Epithelial cell of proximal tubule (primary cell): ENCODE data around the gene IL4I1. TPM values are rescaled to one million over a fixed set of nuclear protein-coding genes. Genes with fewer than 3 reads are reported as not detected.

Source experiments
- DNase-seq: peaks from one replicate; pipeline ENCODE4 v3.0.0-alpha.2; 2011; ENCODE audit warnings: low read depth
- H3K4me3 ChIP-seq: 2 replicates; pipeline ENCODE4 v1.5.1; 2011; ENCODE audit warnings: low read depth, mild to moderate bottlenecking, low read length
- CTCF ChIP-seq: conservative IDR thresholded peaks from 2 replicates; pipeline ENCODE4 v1.5.1; 2012; ENCODE audit warnings: low read depth, mild to moderate bottlenecking, low read length
- total RNA-seq: library from RNA; depleted of rRNA; stranded (reverse); fragments of >200 nt; gene quantifications from 2 replicates; pipeline ENCODE4 v1.2.3, GENCODE V29; 2015

Gene IL4I1
- total RNA-seq, 1 donor from 2014 or later = 9.5 TPM

DNA sequence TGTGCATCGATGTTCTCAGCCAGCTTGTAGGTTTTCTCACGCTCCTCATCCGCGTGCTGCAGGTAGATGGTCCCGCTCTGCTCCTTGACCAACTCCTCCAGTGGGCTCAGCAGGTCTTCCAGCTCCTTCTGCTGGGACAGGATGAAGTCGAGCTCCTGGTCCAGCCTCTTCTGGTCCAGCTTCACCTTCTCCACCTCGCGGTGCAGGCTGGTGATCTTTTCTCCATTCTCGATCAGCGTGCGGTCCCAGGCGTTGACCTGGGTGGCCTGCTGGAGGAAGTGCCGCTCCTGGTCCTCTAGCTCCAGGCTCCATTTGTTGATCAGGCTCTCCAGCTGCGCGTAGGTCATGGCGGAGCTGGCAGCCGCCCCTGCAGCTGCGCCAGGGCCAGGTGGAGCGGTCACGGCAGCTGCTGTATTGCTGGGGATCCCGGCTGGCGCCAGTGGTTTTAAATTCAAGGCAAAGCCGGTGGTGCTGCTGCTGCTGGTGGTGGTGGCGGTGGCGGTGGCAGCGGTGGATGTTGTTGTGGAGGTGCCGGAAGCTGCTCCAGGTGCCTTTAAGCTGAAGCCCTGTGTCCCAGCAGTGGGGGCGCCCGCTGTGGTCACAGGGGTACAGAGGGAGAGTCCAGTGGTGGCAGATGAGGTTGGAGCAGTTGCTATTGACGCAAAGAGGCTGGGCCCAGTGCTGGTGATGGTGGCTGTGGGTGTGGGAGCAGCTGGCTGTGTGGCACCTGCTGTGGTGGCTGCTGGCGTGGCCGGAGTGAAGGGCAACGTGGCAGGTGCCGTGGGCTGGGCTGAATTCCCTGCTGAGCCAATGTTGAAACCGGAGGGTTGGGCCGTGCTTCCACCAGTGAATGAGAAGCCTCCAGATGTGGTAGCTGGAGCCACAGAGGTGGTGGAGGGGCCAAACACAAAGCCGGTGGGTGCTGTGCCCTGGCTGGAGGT lies 12.1 kb upstream of the IL4I1 start:
- no peak overlapping the region for H3K4me3 ChIP-seq
- no peak for TF ChIP-seq CTCF
- DNase-seq = no peak

DNA sequence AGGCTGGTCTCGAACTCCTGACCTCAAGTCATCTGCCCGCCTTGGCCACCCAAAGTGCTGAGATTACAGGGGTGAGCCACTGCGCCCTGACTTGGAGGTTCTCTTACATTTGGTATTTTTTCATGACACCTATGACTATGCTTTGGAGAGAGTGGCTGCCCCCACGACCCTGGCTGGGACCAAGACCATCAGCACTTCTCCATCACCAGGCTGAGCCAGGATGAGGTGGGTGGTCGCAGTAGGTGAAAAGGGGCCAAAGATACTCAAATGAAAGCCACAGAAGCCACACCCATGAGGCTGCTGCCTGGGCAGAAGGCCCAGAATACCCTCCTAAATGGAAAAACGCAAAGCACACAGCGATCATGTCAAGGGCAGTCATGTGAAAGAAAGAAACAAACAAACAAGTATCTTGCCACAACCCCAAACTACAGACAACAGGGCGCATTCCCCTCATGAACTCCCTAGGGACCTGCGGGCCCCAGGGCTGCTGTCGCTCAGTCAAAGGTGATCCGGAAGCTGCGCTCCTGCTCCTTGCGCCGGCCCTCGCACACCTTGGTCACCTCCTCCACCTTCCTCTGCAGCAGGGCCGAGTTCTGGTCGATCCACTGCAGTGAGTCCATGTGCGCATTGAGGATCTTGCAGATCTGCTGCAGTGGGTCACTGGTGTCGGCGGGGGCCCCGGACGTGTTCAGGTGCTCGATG lies 11.2 kb upstream of the IL4I1 start:
- TF ChIP-seq CTCF = no peak
- no peak overlapping the region for H3K4me3 ChIP-seq
- DNase-seq = no peak

DNA sequence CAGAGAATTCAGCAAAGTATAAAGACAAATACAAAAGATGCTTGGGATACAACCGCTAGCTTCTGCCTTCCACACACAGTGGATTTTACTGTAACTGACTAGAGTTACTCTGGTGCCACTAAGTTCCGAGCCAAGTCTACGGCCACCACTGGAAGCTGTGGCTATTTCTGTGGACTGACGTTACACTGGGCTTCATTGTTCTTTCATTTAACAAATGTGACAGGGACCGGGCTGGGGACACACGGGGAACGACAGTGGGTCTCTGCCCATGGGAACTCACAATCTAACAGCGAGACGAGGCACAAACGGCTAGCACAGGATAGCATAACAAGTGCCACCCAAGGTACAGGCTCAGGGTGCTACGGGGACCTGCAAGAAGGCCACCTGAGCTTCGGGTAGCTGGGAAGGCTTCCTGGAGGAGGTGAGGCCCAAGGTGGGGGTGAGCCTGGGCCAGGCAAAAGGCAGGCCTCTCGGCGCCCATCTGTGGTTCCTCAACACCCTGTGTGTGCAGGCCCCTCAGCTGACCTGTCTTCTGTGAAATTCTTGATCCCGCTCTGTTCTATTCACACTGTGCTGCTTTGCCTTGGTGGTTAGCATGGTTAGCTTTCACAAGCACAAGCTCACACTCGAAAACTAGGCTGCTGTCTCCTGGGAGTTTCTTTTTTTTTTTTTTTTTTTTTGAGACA lies 10.3 kb upstream of the IL4I1 start:
- H3K4me3 ChIP-seq = no peak overlapping the region
- no peak for TF ChIP-seq CTCF
- DNase-seq = no peak

DNA sequence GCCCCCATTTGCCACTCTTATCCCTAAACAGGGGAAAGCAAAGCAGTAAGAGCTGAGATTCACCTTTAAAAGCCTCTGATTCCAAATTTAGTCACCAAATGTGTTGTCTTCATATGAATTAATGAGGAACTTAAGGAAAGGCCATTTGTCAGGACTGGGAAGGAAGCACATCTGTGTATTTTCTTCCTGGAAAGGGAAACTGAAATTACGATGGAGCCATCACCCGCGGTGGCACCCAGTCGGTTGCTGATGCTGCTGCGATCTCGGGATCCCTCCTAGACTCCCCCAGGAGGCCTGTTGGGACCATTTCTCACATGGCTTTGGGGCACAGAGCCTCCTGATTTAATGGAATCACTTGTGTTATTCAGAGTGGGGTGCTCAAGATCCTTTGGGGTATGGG lies 7.4 kb upstream of the IL4I1 start:
- no peak for DNase-seq
- TF ChIP-seq CTCF = no peak
- no peak overlapping the region for H3K4me3 ChIP-seq

GRCh38 chr19:49895566-49896297 lies 955 bp downstream of the IL4I1 start:
- TF ChIP-seq CTCF = no peak
- no peak for DNase-seq
- no peak overlapping the region for H3K4me3 ChIP-seq

DNA sequence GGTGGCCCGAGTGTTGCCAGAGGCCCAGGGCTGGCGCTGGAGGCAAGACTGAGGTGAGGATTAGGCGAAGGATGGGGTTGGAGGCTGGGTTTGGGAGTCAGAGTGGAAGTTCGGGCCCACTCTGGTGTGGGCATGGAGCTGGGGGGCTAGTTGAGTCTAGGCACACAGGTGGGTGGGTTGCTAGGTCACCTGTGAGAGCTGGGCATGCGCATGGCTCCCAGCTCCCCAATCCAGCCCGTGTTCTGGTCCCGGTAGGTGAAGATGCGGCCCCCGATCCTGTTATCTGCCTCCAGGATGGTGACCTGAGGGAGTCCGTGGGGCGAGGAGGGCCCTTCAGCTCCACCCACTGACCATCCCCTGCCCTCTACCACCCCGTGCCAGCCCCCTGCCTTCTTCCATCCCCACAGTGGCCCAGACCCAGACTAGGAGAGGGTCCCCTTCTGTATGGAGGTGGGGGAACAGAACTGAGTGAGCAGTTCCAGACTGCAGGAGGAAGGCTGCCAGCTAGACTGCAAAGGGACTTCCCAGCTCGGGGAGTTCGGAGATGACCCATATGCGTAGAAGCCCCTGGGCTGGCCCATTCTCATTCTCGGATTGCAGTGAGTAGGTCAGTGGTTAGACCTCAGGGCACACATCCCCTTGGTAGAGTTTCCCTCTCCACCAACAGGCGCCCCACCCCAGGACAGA lies 1.7 kb downstream of the IL4I1 start:
- DNase-seq = no peak
- no peak for TF ChIP-seq CTCF
- no peak overlapping the region for H3K4me3 ChIP-seq
